Fibroblast of the conjunctiva (primary cell): ENCODE results near the gene THADA.
"Not testable (repeated sequence)": the region's sequence is repeated elsewhere in the genome, so short reads cannot be mapped to it uniquely, and the experiment has no call there.

Experiments used
- DNase-seq: peaks from one replicate; pipeline ENCODE4 v3.0.0-alpha.2; 2010; ENCODE audit warnings: low read depth

Gene THADA

DNA sequence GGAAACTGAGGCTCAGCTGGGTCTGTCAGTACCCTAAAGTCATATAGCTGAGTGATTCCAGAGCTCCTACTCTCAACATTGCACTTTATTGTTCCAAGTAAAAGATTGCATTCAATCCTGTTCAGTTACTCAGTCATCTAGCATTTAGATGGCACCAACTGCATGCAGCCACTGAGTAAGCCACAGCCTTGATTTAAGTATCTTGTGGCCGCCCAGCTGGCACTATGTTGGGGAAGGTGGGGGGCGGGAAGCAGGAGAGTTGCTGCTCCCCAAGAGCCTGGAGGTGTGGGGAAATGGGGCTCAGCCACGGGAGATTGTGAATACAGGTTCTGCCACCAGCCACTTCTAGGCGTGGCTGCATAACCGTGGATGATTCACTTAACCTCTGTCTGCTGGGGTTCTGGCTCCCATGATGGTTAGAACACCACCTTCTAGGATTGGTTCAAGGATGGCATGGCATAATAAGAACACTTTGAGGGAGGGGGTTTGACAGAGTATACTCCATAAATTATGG, 386.6 kb downstream of the THADA start:
- DNase-seq = no peak

DNA sequence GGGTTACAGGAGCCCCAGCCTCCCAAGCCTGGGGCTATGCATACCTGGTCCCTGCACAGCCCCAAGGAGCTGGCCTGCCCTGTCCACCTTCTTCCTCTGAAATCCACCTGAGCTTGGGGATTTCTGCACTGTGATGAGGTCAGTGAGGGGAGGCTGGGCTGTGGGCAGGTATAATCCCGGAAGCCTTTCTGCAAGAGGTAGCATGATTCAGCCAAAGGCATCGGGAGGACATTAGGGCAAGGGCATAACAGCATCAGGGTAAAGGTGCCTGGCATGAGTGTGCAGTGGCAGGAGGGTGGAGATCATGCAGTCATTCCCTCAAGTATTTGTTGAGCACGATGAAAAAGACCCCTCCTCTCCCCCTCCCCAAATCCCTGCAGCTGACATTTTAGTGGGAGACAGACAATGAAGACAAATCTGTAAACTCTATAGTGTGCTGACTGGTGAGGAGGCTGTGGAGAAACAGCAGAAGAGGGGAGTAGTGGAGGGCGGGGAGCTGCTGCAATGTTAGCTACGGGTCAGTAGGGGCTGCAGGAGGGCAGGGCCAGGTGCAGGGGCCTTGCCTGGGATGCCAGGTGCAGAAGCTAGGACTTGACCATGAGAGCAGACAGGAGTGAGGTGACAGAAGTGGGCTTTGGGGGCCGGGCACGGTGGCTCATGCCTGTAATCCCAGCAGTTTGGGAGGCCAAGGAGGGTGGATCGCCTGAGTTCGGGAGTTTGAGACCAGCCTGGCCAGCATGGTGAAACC, 388.1 kb downstream of the THADA start:
- no peak for DNase-seq

DNA sequence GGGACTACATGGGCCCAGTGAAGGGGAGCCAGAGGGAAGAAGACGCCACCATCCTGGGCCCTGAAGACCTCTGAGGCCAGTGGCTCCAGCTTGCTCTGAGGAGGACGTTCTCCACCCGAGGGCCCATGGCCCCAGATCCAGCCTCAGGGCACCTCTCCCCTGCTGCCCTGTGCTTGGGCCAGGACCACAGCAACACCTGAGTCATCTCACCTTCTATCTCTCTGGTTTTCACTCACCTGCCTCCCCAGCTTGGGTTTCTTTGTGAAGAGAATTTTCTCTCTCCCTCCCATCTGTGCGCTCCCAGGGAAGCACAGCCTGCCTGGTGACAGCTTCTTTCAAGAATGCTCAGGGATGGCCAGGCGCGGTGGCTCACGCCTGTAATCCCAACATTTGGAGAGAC, 389.2 kb downstream of the THADA start:
- DNase-seq = no peak

DNA sequence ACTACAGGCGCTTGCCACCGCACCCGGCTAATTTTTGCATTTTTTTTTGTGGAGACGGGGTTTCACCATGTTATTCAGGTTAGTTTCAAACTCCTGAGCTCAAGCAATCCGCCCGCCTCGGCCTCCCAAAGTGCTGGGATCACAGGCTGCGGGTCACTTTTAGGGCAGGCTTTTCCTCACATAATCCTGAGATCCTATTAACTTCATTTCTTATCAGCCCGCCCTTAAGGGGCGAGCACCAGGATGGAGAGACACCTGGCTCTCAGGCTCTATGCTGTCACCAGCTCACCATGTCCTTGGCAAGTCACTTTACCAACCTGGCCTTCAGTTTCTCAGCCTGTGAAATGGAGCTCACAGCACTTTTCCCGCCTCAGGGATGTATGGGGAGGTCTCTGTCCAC, 392.5 kb downstream of the THADA start:
- no peak for DNase-seq

DNA sequence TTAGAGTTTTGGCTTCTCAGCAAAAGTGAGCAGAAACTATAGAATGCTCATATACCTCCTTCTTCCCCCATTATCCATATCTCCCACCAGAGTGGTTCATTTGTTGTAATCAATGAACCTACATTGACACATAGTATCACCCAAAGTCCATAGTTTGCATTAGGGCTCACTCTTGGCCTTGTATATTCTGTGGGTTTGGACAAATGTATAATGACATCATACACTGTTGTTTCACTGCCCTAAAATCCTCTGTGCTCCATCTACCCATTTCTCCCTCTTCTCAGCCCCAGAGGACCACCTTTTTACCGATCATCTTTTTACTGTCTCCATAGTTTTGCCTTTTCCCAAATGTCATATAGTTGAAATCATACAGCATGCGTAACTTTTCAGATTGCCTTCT, 393.5 kb downstream of the THADA start:
- DNase-seq = no peak

DNA sequence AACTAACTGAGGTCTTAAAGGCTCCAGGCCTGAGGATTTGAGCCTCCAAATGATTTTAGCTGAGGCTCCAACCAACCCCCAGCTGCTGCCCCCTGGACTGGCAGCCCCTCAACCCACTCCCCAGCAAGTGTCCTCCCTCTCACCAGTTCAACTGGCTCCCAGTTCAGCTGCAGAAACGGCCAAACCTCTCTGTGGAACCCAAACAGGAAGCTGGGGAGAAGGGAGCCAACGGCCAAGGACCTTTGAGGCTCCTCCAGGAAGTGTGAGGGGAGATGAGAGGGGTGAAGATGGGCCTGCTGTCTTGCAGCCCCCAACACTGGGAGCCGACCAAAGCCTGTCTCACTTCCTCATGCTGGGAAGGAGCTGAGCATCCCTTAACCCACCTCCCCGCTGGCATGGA, 394.3 kb downstream of the THADA start:
- no peak for DNase-seq

DNA sequence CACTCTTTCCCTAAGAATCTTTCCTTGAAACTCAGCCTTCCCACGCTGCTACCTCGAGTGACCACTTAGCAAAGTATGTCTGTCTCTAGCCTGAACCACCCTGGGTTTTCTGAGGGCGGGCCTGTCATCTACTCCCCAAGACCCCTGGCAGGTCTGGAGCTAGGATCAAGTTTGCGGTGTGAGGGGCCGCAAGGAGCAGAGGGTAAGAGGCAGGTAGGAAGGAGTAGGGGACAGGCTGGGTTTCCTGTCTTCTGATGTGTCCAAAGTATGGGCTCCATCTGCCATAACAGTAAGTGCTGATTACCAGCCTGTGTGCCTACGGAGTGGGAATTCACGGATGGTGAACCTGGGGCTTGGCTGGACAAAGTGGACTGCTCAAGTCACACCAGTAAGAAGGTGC, 394.8 kb downstream of the THADA start:
- no peak for DNase-seq

DNA sequence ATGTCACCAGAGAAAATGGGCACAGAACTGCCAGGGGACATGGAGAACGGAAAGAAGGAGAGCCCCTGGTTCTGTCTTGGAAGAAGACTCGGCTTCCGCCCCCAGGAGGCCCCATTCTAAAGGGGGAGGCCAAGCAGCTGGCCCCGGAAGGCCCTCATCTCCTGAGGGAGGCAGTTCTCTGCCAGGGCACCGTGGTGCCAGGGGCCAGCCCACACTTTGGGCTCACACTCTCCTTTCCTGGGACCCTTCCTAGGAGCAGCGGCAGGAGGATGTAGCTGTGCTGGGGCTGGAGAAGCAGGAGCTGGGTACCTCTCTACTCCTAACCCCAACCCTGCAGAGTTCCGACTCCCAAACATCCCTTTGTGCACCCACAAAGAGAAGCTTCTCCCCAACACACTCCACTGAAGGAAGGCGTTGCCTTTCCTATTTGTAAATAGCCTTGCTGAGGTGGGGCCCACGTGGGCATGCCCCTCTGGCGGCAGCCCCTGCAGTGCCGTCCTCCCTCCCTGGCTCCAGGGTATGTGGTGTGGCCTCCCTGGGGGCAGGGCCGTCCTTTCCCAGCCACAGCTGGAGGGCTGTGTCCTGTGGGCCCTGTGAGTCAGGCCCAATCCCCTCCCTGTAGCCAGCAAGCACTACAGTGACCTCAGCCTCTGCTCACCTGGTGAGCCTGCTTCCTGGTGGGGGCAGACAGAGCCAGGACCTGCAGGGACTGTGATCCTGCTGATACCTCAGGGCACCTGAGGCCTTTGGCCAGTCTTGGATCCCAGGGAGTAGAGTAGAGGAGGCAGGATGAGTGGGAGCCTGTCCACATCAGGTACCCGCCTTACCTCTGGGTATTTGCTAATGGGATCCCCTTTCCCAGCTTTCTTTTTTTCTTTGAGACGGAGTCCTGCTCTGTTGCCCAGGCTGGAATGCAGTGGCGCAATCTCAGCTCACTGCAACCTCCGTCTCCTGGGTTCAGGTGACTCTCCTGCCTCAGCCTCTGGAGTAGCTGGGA, 396.0 kb downstream of the THADA start:
- no peak for DNase-seq

DNA sequence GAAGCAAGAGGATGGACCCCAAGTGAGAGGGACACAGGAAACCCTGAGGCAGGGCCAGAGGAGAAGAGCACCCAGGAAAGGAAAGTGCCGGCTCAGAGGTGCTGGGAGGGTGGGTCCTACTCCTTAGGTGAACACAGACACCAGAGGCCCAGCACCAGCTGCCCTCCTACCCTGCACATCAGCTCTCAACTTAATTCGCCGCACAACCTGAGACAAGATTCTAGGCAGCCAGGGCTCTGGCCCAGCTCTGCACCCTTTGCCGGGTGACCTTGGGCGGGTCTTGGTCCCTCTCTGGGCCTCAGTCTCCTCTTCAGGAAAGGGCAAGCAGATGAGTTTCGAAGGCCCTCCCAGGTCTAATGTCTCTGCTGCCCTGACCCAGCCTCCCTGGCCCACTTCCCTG, 397.6 kb downstream of the THADA start:
- DNase-seq = no peak

DNA sequence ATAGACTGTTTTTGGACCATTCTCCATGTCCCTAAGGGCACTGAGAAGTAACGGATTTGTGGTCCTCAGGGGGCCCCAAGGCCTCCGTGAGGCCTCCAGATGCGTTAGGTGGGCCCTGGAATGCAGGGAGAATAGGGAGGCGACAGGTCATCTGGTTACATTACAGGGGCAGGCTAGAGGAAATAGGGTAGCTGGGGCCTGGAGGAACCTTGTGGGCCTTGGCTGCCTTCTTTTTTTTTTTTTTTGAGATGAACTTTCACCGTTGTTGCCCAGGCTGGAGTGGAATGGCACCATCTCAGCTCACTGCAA, 398.3 kb downstream of the THADA start:
- DNase-seq = no peak

DNA sequence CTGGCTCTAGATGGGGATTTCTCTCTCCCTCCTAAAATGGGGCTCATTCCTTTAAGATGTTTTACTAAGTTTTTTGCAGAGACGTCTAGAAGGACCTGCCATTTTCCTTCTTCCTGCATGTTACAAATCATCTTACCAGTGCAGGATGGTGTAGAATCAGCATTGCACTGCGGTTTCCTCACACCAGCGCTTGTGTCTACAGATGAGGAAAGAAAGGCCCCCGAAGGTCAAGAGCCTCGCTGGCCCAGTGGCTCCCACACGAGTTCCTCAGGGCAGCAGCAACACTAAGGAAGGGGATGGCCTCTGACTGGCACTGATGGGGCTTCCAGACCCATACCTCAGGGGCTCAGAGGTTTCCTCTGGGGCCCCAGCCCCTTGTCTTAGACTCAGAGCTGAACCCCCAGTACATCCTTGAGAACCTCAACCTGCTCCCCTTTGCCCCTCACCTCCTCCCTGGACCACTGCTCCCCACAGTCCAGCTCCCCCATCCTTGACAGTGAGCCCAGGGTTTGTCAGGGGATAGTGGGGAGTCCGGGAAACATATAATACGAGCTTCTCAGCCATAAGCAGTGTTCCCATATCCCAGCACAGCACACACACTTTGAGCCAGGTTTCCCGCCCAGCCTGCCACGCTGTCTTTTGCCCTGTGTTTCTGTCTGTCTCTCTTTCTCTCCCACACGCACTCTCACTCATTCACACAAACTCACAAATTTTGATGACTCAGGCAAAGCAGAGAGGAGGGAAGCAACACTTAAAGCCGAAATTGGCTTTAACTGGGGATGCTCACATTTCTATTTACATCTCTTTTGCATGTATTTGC, 398.9 kb downstream of the THADA start:
- DNase-seq = no peak

DNA sequence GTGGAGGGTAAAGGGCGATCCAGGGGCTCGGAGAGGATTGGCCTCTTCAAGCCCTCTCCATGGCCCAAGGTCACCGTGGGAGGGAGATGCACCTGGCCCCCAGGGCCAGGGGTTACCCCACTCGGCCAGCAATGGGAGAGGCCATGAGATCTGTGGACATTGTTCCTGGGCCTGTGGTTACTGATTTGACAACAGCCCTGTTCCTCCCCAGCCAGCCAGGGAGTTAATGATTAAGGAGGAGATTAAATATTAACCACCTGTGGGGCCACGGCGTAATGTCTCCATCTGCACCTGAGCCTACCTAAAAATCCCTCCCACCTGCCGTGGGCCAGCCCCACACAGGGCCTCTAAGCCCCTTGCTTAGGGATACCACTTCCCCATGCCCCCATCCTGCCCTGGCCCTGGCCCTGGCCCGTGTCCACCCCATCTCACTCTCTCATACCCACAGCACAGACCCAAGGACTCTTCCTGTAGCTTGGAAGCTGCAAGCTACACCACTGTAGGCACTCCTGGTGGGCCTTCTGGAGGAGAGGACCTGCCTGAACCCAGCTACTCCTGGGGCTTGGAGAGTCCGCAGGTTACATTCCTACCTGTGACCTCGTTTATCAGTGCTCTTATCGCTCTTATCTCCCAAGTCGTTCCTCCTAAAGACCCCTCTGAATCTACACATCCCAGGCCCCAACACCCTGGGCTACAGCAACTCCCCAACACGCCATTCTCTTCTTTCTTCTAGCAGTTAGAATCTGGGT, 401.5 kb downstream of the THADA start:
- no peak for DNase-seq

DNA sequence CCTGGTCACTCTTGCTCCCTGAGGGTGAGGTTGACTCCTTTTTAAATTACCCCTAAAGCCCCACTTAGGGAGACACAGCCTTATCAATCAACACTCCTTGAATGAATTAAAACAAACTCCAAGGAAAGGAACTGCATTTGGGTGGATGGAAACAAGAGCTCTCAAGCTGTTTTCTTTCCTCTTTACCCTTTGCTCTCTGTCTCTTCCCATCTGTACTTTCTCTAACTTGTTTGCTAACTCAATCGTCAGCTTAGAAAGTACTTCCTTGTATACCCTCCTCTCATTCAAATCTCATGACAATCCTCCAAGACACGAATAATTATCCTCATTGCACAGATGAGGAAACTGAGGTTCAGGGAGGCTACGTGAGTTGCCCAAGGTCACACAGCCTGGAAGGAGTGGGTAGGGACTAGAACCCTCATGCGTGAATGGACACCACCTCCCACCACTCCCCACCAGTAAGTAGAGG, 402.2 kb downstream of the THADA start:
- DNase-seq = no peak

DNA sequence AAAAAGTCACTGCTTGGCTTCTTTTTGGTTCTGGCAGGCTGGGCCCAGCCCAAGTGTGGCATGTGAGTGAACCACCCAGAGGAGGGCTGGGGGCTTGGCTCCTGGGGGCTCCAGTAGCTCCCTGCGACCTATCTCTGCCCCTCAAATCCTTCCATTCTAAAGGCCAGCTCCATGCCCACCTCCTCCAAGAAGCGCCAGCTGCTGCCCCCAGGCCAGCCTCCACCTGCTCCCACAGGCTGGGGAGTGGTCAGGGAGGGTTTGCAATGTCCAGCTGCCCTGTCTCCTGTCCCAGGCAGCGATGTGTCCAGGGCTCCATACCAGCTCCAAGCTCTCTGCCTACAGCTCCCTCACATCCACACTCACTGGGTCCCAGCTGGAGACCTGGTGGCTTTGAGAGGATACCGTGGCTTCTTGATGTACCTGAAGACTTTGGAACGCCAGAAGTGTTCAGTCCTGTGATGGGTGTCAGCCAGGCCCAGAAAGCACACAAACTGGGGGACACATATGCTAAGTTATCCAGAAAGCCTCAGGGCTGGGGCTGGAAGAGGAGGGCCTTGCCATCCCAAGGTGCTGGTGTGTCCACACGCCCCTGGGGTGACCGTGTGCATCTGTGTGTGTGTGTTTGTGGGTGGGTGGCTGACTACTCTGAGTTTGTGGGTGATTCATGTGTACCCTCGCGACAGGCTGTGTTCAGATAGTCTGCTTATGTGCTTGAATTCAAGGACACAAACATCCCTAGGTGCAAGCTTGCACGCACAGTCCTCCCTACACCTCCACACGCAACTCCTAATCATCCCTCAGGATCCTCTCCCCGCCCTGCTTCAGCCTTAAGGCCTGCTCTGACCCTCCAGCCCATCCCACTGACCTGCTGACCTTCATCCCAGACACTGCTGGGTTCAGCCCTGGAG, 402.8 kb downstream of the THADA start:
- no peak for DNase-seq

DNA sequence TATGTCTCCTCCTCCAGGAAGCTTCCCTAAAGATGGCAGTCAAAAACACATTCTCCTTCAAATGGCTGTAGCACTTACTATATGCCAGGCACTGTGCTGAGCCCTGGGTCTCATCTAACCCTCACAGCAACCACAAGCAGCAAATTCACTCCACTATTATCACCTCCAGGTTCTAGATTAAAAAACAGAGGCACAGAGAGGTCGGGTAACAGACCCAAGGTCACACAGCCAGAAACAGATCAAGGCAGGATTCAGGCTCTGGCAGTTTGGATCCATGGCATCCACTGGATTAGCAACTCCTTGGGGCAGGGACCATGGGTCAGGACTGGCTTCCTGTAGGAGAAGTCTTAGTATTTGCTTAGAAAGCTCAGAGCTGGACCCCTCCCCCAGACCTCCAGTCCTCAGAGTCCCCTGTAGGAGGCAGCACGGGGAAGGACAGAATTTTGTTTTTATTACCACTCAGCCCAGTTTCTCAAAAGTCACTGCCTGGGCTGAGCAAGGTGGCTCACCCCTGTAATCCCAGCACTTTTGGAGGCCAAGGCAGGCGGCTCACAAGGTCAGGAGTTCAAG, 403.8 kb downstream of the THADA start:
- DNase-seq = no peak

DNA sequence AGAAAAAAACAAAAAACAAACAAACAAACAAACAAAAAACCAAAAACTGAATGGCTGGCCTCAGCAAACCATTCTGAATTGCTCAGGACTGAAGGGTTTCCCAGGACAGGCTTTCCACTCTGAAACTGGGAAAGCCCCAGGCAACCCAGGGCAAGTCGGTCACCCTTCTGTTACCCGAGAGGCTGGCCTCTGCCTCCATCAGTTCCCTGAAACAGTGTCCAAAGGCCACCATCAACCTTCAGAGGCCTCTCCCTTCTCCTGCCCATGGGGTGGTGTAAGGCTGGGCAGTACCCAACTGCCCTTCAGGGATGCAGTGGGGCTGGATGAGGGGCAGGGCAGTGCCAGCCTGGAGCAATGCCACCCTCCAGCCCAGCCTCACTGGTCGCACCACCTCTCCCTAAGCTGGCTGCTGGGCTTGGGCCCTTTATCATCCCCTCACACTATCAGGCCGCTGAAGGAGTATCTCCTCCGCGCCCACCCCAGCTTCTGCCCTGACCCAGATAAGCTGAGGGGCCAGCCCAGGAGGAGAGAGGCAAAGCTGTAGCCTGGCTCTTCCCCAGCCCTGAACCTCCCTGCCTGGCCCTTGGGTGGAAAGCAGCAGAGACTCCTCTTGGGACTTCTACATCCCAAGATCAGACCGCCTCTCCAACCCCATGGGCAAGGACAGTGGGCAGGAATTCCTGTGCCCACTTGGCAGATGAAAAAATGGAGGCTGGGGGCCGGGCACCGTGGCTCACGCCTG, 405.4 kb downstream of the THADA start:
- no peak for DNase-seq

DNA sequence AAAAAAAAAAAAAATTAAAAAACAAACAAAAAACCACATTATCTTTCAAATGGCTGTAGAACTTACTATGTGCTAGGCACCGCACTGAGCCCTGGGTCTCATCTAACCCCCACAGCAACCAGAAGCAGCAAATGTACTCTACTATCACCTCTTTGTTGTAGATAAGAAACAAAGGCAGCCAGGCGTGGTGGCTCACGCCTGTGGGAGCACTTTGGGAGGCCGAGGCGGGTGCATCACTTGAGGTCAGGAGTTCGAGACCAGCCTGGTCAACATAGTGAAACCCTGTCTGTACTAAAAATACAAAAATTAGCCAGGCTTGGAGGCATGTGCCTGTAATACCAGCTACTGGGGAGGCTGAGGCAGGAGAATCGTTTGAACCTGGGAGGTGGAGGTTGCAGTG, 406.0 kb downstream of the THADA start:
- not testable (repeated sequence) for DNase-seq

DNA sequence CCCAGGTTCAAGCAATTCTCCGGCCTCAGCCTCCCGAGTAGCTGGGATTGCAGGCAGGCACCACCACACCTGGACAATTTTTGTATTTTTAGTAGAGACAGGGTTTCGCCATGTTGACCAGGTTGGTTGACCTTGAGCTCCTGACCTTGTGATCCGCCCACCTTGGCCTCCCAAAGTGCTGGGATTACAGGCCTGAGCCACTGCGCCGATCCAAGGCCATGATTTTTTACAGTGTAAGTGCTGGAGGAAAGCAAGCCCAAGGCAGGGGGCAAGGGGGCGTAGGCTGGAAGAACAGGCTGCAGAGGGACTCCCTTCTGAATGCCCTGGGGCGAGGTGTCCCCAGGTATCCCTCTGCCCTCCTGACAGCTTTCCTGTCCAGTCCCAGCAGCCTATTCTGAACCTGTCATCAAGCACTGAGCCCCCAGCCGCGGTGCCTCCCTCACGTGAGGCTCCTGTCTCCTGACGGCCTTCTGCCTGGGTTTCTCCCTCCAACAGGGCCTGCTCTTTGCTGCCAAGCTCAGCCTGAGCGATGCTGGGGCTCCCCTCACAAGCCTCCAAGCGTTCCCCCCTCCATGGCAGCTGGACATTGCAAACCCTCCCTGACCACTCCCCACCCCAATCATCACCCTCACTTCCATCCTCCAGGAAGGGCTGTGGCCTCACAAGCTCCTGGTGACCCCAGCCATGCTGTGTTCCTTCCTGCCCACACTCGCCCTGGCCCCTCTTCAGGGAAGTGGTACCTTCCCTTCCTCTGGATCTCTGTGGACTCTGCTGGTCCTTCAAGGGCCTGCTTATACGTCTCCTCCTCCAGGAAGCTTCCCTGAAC, 407.1 kb downstream of the THADA start:
- DNase-seq = no peak
